Measurements from ENCODE around the gene SEC62. TPM values are rescaled to one million over a fixed set of nuclear protein-coding genes. Genes with fewer than 3 reads are reported as not detected.

SEC62 gene
- total RNA-seq, 1 donor from 2014 or later = 94.6 TPM

GRCh38 chr3:169990431-169990830 is 23.8 kb downstream of the SEC62 start:
- H3K36me3 Mint-ChIP-seq (ENCODE audit: insufficient read depth) = peaks cover 14% of the 10 kb centered on the region

DNA sequence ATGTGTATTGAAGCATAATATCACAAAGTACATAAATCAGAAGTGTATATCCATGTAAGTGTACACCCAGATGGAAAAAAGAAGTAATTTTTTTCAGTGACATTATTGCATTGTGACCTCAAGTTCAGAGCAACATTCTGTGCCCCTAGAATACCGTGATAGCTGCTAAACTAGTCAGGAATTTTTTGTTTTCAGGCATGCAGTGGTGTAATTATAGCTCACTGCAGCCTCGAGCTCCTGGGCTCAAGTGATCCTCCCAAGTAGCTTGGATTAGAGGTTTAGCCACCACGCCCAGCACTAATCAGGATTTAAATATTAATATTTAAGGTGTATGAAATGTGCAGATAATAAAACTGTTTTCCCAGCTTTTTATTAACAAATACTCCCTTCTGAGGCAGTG is 25.5 kb downstream of the SEC62 start:
- H3K4me3 Mint-ChIP-seq (ENCODE audit: low read depth) = no peak overlapping the region
- H3K9me3 Mint-ChIP-seq (ENCODE audit: low read depth) = no peaks in the 10 kb centered on the region
- TF ChIP-seq, protein P1, sequence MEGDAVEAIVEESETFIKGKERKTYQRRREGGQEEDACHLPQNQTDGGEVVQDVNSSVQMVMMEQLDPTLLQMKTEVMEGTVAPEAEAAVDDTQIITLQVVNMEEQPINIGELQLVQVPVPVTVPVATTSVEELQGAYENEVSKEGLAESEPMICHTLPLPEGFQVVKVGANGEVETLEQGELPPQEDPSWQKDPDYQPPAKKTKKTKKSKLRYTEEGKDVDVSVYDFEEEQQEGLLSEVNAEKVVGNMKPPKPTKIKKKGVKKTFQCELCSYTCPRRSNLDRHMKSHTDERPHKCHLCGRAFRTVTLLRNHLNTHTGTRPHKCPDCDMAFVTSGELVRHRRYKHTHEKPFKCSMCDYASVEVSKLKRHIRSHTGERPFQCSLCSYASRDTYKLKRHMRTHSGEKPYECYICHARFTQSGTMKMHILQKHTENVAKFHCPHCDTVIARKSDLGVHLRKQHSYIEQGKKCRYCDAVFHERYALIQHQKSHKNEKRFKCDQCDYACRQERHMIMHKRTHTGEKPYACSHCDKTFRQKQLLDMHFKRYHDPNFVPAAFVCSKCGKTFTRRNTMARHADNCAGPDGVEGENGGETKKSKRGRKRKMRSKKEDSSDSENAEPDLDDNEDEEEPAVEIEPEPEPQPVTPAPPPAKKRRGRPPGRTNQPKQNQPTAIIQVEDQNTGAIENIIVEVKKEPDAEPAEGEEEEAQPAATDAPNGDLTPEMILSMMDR (IDR thresholded peaks at IDR 0.05; ENCODE audit: unreplicated experiment) = no peak

More at GRCh38 chr3:169990431-169990830, 23.8 kb downstream of the SEC62 start:
- no peak overlapping the region for H3K4me3 Mint-ChIP-seq (ENCODE audit: low read depth)
- DNase-seq (ENCODE audit: low spot score, unreplicated experiment) = no peak
- H3K27me3 Mint-ChIP-seq = no peaks in the 10 kb centered on the region
- H3K9me3 Mint-ChIP-seq (ENCODE audit: low read depth) = no peaks in the 10 kb centered on the region
- no peak overlapping the region for H3K27ac Mint-ChIP-seq
- TF ChIP-seq, protein P1 (IDR thresholded peaks at IDR 0.05; ENCODE audit: unreplicated experiment) = no peak
- no peaks in the 10 kb centered on the region for H3K4me1 Mint-ChIP-seq (ENCODE audit: low read depth)

DNA sequence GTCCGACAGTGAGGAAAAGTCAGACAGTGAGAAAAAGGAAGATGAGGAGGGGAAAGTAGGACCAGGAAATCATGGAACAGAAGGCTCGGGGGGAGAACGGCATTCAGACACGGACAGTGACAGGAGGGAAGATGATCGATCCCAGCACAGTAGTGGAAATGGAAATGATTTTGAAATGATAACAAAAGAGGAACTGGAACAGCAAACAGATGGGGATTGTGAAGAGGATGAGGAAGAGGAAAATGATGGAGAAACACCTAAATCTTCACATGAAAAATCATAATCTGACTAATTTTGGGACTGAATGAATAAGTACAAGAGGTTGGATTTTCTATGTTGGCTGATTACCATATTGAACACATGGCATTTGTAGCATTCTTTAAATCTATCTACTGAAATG is 26.2 kb downstream of the SEC62 start:
- TF ChIP-seq, protein P1 (IDR thresholded peaks at IDR 0.05; ENCODE audit: unreplicated experiment) = no peak
- H3K4me1 Mint-ChIP-seq (ENCODE audit: low read depth) = no peaks in the 10 kb centered on the region
- H3K27me3 Mint-ChIP-seq = no peaks in the 10 kb centered on the region
- no peaks in the 10 kb centered on the region for H3K9me3 Mint-ChIP-seq (ENCODE audit: low read depth)
- H3K4me3 Mint-ChIP-seq (ENCODE audit: low read depth) = no peak overlapping the region
- H3K27ac Mint-ChIP-seq = peak overlapping the region; percentile 39
- peaks cover 10% of the 10 kb centered on the region for H3K36me3 Mint-ChIP-seq (ENCODE audit: insufficient read depth)
- no peak for DNase-seq (ENCODE audit: low spot score, unreplicated experiment)

More for the DNA sequence above, 25.5 kb downstream of the SEC62 start:
- no peak overlapping the region for H3K27ac Mint-ChIP-seq
- DNase-seq (ENCODE audit: low spot score, unreplicated experiment) = no peak
- H3K4me1 Mint-ChIP-seq (ENCODE audit: low read depth) = no peaks in the 10 kb centered on the region
- peaks cover 10% of the 10 kb centered on the region for H3K36me3 Mint-ChIP-seq (ENCODE audit: insufficient read depth)
- no peaks in the 10 kb centered on the region for H3K27me3 Mint-ChIP-seq

DNA sequence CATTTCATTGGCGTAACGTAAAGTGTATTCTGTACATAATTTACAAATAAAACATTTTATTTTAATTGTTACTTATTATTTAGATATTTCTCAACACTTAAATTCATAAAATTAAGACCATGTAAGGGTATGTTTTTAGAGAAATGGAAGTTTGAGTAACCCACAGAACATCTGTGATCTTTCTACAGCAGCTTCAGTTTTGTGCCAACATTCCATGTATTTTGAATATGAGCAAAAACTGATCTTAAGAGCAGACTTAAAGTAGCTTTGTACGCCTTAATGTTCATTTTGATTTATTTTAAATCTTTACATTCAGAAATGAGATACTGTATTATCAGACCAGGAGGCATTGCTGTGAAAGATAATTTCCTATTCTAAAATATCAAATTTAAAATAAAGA is 27.2 kb downstream of the SEC62 start:
- Mint-ChIP-seq H3K27ac (no peak overlapping the region), H3K27me3 (no peaks in the 10 kb centered on the region), H3K36me3 (ENCODE audit: insufficient read depth) (peaks cover 7% of the 10 kb centered on the region), H3K4me1 (ENCODE audit: low read depth) (no peaks in the 10 kb centered on the region), H3K9me3 (ENCODE audit: low read depth) (no peaks in the 10 kb centered on the region), H3K4me3 (ENCODE audit: low read depth) (no peak overlapping the region)
- DNase-seq (ENCODE audit: low spot score, unreplicated experiment) = no peak
- TF ChIP-seq, protein P1 (IDR thresholded peaks at IDR 0.05; ENCODE audit: unreplicated experiment) = no peak

DNA sequence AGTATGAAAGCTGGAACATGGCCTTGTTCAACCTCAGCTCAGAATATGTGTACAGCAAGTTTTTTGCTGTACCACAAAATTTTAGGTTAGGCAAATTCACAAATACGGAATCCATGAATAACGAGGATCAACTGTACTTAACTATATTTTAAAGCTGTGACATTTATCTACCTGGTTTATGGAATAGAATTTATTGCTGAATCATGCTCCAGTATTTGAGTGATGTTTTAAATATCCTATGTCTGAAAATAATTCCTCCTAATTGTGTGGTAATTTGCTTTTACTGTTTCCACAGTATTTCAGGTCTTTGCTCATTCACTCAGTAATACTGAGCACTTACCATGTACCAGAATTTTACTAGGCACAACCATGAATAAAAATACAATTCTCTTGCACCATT is 29.5 kb downstream of the SEC62 start:
- Mint-ChIP-seq H3K4me3 (ENCODE audit: low read depth) (no peak overlapping the region), H3K9me3 (ENCODE audit: low read depth) (no peaks in the 10 kb centered on the region), H3K4me1 (ENCODE audit: low read depth) (no peaks in the 10 kb centered on the region), H3K27me3 (no peaks in the 10 kb centered on the region), H3K27ac (peak overlapping the region; percentile 3), H3K36me3 (ENCODE audit: insufficient read depth) (peaks cover 12% of the 10 kb centered on the region)
- no peak for DNase-seq (ENCODE audit: low spot score, unreplicated experiment)
- TF ChIP-seq, protein P1 (IDR thresholded peaks at IDR 0.05; ENCODE audit: unreplicated experiment) = no peak

All from progenitor cell of endocrine pancreas (in vitro differentiated cells).